K562 (cell line): Measurements from ENCODE around the gene CELF4. TPM values are rescaled to one million over a fixed set of nuclear protein-coding genes. Genes with fewer than 3 reads are reported as not detected.

Experiments
- ATAC-seq: fragments of 200-7000 bp; cut with Tn5 transposase; 3 replicates; pipeline ENCODE4 v1.9.1; 2020; ENCODE audit warnings: moderate library complexity
- BruUV-seq: library from RNA; stranded (reverse); fragments of 400-500 nt; replicated peaks from 2 replicates; lab custom pipeline; 2021; lab: Mats Ljungman, UMichigan
- CTCF ChIA-PET: fragments of 300-600 bp; formaldehyde crosslinking; extraction: SDS; loops from one replicate; lab custom pipeline; 2021; ENCODE audit warnings: low intra/inter-chr PET ratio; lab: Yijun Ruan, JAX
- POLR2A ChIA-PET: fragments of 300-600, 350-650 bp; sonication (Branson Sonifier 250); formaldehyde crosslinking; extraction: SDS; loops from one replicate; lab custom pipeline; 2021; ENCODE audit warnings: antibody characterized with exemption, inconsistent platforms; lab: Yijun Ruan, JAX
- DNase-seq, 4 experiments: peaks; one replicate each; pipeline versions ENCODE4 v3.0.0 to v3.0.0-alpha.2; 2011 to 2018; ENCODE audit warnings: low spot score in 3 of 4, mixed read lengths in 3 of 4; ENCODE audit errors: extremely low read depth in 1 of 4
- FAIRE-seq: peaks from 2 replicates; lab custom pipeline; 2011; peaks lifted over from hg19 to GRCh38; lab: Jason Lieb, UNC
- H2AFZ ChIP-seq: 2 replicates; pipeline ENCODE4 v1.6.0; 2011; ENCODE audit warnings: low read depth, low read length, control low read depth, inconsistent platforms
- H3K27ac ChIP-seq: fragments of 200-600 bp; 3 replicates; pipeline ENCODE4 v1.8.0; 2011; ENCODE audit warnings: low read depth, mild to moderate bottlenecking, control low read depth, inconsistent platforms, low read length, moderate library complexity, mixed read lengths; ENCODE audit errors: extremely low read depth
- H3K27me3 ChIP-seq, 2 experiments: fragments of 300-600 bp in 1 of 2; 2 replicates in 1 of 2; 3 replicates in 1 of 2; pipeline versions ENCODE4 v1.6.0 to v1.8.0; 2011; ENCODE audit warnings: inconsistent platforms in 2 of 2, low read length in 2 of 2, mild to moderate bottlenecking in 1 of 2, mixed read lengths in 1 of 2, moderate library complexity in 1 of 2; ENCODE audit not compliant: control insufficient read depth in 2 of 2, insufficient read depth in 2 of 2
- H3K36me3 ChIP-seq: fragments of 300-600 bp; 3 replicates; pipeline ENCODE4 v1.8.0; 2011; ENCODE audit warnings: mild to moderate bottlenecking, low read length, inconsistent platforms; ENCODE audit not compliant: control insufficient read depth, insufficient read depth
- H3K4me1 ChIP-seq, 2 experiments: fragments of 200-600 bp in 1 of 2; replicated peaks in 1 of 2; 2 replicates in 1 of 2; 3 replicates in 1 of 2; pipeline versions ENCODE4 v1.5.1 to v1.8.0; 2011; ENCODE audit warnings: inconsistent platforms in 2 of 2, low read length in 2 of 2, mild to moderate bottlenecking in 1 of 2, mixed read lengths in 1 of 2, moderate library complexity in 1 of 2; ENCODE audit not compliant: control insufficient read depth in 2 of 2, insufficient read depth in 2 of 2
- H3K4me2 ChIP-seq: 2 replicates; pipeline ENCODE4 v1.6.1; 2011; ENCODE audit warnings: low read length, control low read depth, inconsistent platforms, mixed read lengths; ENCODE audit not compliant: insufficient read depth
- H3K4me3 ChIP-seq: fragments of 200-600 bp; sonication (generic), shearing (Covaris generic); 2 replicates; pipeline ENCODE4 v1.5.1; 2016; ENCODE audit warnings: control low read depth, inconsistent platforms
- H3K79me2 ChIP-seq: fragments of 200-600 bp; 3 replicates; pipeline ENCODE4 v1.8.0; 2011; ENCODE audit warnings: low read length, inconsistent platforms; ENCODE audit not compliant: control insufficient read depth, insufficient read depth
- H3K9ac ChIP-seq, 2 experiments: 2 replicates each; pipeline versions ENCODE4 v1.6.0 to v1.6.1; 2011; ENCODE audit warnings: low read depth in 2 of 2, low read length in 2 of 2, control low read depth in 1 of 2, inconsistent platforms in 1 of 2, mild to moderate bottlenecking in 1 of 2, mixed read lengths in 1 of 2; ENCODE audit not compliant: insufficient read depth in 1 of 2
- H3K9me1 ChIP-seq: one replicate; pipeline ENCODE4 v1.6.0; 2011; ENCODE audit warnings: inconsistent platforms, mild to moderate bottlenecking, low read length, moderate library complexity; ENCODE audit not compliant: control insufficient read depth, insufficient read depth
- H3K9me3 ChIP-seq: replicated peaks from 2 replicates; pipeline ENCODE4 v1.5.1; 2011; ENCODE audit warnings: low read depth, low read length, inconsistent platforms; ENCODE audit not compliant: control insufficient read depth, insufficient read depth
- H4K20me1 ChIP-seq: replicated peaks from 2 replicates; pipeline ENCODE4 v1.6.1; 2011; ENCODE audit warnings: low read length, inconsistent platforms, mixed read lengths; ENCODE audit not compliant: control insufficient read depth, insufficient read depth
- HLTF ChIP-seq: fragments of 450-650 bp; IDR thresholded peaks from 2 replicates; pipeline ENCODE4 v1.6.1; 2016
- ZNF583 ChIP-seq: fragments of 250-450 bp; sonication (Bioruptor Pico); IDR thresholded peaks from 2 replicates; pipeline ENCODE4 v1.4.0; 2020
- ZSCAN32 ChIP-seq: fragments of 450-650 bp; formaldehyde crosslinking; IDR thresholded peaks from 2 replicates; pipeline ENCODE4 v1.4.0; 2020; ENCODE audit warnings: mild to moderate bottlenecking, moderate library complexity
- WGBS: fragments of 100-300 bp; shearing (Covaris generic); methylation state at CpG from one replicate; pipeline ENCODE4 v1.1.6; 2016; ENCODE audit warnings: low coverage, mixed read lengths; ENCODE audit not compliant: insufficient coverage; ENCODE audit errors: missing lambda C conversion rate; 5-methylcytosine and 5-hydroxymethylcytosine counted together
- in situ Hi-C: fragments of 300-500 bp; cut with MboI; formaldehyde crosslinking; loops from 4 replicates; pipeline ENCODE4 v1.15.0; 2018; ENCODE audit warnings: inconsistent platforms, mixed read lengths
- intact Hi-C: fragments of 100-400 bp; cut with micrococcal nuclease; formaldehyde crosslinking; loops from 2 replicates; pipeline ENCODE4 v1.14.2; 2022
- polyA plus RNA-seq, 8 experiments: library from polyadenylated mRNA; depleted of rRNA in 4 of 8; stranded (reverse) in 5 of 8; unstranded in 3 of 8; fragments of >200 nt; fragmentation: Nextera tagmentation in 2 of 8; fragmentation: Illumina TruSeq in 1 of 8; extraction: Ambion mirVana in 2 of 8; extraction: Trizol in 1 of 8; gene quantifications; 2 replicates each; pipeline versions ENCODE4 v1.2.1 to v1.2.3, GENCODE V29; 2011 to 2014; ENCODE audit warnings: inconsistent platforms in 1 of 8, missing spikeins in 1 of 8
- total RNA-seq, 7 experiments: library from RNA; depleted of rRNA in 6 of 7; stranded (reverse); fragments of >200 nt in 6 of 7; fragmentation: Illumina TruSeq in 2 of 7; extraction: Trizol in 2 of 7; gene quantifications; 2 replicates each; pipeline versions ENCODE4 v1.2.1 to v1.2.3, GENCODE V29; 2011 to 2021; ENCODE audit warnings: low replicate concordance in 1 of 7
- TF ChIP-seq, protein P1 (sequence below), 3 experiments: fragments of 200-800 bp in 1 of 3; fragments of 250-450 bp in 1 of 3; fragments of 450-650 bp in 1 of 3; sonication (Bioruptor Pico) in 1 of 3; sonication (Bioruptor generic) in 1 of 3; formaldehyde crosslinking in 1 of 3; IDR thresholded peaks; 2 replicates each; pipeline versions ENCODE4 v1.6.1 to v1.8.0; 2016 to 2022; ENCODE audit warnings: mild to moderate bottlenecking in 2 of 3, missing genetic modification characterization in 2 of 3, missing compliant biosample characterization in 1 of 3, moderate library complexity in 1 of 3
- TF ChIP-seq, protein P2 (sequence below), 2 experiments: fragments of 450-650 bp; IDR thresholded peaks; 2 replicates each; pipeline ENCODE4 v1.6.1; 2016; ENCODE audit warnings: mild to moderate bottlenecking in 2 of 2, borderline replicate concordance in 1 of 2, low read depth in 1 of 2, moderate library complexity in 1 of 2

CELF4 gene
- total and polyA plus RNA-seq, 9 of the 15 experiments (the other 6 are each of a cell fraction or from before 2014, with no cell fraction given): 0.04 to 0.24 (median 0.07) TPM; not detected in 3

DNA sequence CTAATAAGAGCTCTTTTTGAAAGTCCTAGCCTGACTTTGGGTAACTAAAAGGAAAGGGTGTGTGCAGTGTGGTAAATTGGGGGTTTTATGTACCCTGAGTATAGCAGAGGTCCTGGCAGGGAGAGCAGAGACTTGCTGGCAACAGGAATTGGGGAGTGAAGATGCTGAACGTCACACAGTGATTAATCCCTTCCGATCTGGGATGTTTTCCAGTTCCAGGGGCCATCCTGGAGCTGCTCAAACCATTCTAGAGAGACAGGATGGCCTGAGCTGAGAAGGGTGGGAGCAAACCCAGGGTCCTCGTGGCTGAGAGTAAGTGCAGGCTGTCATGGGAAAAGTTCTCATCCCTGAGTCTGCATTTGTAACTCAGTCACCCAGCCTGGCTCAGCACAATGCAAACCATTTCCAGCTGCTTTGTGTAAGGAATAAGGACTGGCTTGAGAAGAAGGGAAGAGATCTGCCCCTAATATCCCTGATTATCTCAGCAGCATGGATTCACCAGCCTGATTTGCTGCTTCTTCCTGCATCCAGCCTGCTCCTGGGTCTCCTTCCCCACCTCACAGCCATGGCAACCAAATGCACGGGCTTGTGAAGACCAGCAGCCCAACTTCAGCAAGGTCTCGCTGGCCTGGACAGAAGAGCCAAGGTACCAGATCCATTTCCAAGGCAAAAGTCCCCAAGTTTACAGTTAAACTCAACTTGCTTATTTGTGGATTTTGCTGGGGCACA is 47.1 kb upstream of the CELF4 start (continued):
- TF ChIP-seq, protein P1, sequence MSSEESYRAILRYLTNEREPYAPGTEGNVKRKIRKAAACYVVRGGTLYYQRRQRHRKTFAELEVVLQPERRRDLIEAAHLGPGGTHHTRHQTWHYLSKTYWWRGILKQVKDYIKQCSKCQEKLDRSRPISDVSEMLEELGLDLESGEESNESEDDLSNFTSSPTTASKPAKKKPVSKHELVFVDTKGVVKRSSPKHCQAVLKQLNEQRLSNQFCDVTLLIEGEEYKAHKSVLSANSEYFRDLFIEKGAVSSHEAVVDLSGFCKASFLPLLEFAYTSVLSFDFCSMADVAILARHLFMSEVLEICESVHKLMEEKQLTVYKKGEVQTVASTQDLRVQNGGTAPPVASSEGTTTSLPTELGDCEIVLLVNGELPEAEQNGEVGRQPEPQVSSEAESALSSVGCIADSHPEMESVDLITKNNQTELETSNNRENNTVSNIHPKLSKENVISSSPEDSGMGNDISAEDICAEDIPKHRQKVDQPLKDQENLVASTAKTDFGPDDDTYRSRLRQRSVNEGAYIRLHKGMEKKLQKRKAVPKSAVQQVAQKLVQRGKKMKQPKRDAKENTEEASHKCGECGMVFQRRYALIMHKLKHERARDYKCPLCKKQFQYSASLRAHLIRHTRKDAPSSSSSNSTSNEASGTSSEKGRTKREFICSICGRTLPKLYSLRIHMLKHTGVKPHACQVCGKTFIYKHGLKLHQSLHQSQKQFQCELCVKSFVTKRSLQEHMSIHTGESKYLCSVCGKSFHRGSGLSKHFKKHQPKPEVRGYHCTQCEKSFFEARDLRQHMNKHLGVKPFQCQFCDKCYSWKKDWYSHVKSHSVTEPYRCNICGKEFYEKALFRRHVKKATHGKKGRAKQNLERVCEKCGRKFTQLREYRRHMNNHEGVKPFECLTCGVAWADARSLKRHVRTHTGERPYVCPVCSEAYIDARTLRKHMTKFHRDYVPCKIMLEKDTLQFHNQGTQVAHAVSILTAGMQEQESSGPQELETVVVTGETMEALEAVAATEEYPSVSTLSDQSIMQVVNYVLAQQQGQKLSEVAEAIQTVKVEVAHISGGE (CRISPR knock-in tag; IDR thresholded peaks at IDR 0.05): no peak
- no peak for TF ChIP-seq ZNF583 (CRISPR knock-in tag)
- TF ChIP-seq, all 486 proteins: peak for 0

DNA sequence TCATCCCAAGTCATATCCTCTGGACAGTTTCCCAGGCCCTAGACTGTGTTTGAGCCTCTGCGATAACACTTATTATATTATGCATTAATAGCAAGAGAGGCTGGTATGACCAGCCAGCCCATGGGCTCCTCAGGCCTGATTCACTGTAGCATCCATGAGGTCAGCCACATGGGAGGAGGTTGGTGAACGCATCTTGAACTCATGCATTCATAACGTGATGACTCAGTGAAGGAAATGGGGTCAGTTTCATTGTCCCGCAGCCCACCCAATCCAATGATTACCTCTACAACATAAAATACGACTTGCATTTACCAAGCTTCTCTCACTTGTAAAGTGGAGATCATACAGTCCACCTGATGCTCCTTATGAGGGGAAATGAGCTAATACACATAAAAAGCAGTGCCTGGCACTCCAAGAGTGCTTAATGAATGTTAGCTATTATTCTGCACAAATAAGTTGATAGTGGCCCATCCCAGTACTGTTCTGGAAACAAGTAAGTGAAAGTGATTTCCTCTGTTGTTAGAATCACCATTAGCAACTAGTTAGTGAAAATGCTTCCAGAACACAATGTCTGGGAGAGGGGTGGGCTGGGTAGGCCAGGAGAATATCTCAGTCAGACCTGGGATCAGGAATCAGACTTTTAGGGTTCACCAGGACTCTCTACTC is 46.1 kb upstream of the CELF4 start:
- in situ Hi-C loops (no loop called here), intact Hi-C loops (no loop called here)
- ATAC-seq (no peak), DNase-seq (no peak), FAIRE-seq (no peak)
- H3K4me2 ChIP-seq: no peak overlapping the region
- H3K9me1 ChIP-seq: no peaks in the 10 kb centered on the region
- H4K20me1 ChIP-seq: no peaks in the 10 kb centered on the region
- H3K27ac ChIP-seq: no peak overlapping the region
- 1% methylated on average over 5 of the region's 5 CpGs for WGBS
- POLR2A ChIA-PET: no interaction called here
- H2AFZ ChIP-seq: no peak overlapping the region
- BruUV-seq: no TSS peak
- no peaks in the 10 kb centered on the region for H3K36me3 ChIP-seq
- H3K4me3 ChIP-seq: no peak overlapping the region
- H3K9me3 ChIP-seq: no peaks in the 10 kb centered on the region
- H3K9ac ChIP-seq: no peak overlapping the region
- H3K79me2 ChIP-seq: no peaks in the 10 kb centered on the region
- CTCF ChIA-PET: no interaction called here
- no peaks in the 10 kb centered on the region for H3K4me1 ChIP-seq
- H3K27me3 ChIP-seq: no peaks in the 10 kb centered on the region; a peak in 1 of 5 replicates
- TF ChIP-seq HLTF (no peak), ZSCAN32 (CRISPR knock-in tag) (no peak)
- TF ChIP-seq, protein P2, sequence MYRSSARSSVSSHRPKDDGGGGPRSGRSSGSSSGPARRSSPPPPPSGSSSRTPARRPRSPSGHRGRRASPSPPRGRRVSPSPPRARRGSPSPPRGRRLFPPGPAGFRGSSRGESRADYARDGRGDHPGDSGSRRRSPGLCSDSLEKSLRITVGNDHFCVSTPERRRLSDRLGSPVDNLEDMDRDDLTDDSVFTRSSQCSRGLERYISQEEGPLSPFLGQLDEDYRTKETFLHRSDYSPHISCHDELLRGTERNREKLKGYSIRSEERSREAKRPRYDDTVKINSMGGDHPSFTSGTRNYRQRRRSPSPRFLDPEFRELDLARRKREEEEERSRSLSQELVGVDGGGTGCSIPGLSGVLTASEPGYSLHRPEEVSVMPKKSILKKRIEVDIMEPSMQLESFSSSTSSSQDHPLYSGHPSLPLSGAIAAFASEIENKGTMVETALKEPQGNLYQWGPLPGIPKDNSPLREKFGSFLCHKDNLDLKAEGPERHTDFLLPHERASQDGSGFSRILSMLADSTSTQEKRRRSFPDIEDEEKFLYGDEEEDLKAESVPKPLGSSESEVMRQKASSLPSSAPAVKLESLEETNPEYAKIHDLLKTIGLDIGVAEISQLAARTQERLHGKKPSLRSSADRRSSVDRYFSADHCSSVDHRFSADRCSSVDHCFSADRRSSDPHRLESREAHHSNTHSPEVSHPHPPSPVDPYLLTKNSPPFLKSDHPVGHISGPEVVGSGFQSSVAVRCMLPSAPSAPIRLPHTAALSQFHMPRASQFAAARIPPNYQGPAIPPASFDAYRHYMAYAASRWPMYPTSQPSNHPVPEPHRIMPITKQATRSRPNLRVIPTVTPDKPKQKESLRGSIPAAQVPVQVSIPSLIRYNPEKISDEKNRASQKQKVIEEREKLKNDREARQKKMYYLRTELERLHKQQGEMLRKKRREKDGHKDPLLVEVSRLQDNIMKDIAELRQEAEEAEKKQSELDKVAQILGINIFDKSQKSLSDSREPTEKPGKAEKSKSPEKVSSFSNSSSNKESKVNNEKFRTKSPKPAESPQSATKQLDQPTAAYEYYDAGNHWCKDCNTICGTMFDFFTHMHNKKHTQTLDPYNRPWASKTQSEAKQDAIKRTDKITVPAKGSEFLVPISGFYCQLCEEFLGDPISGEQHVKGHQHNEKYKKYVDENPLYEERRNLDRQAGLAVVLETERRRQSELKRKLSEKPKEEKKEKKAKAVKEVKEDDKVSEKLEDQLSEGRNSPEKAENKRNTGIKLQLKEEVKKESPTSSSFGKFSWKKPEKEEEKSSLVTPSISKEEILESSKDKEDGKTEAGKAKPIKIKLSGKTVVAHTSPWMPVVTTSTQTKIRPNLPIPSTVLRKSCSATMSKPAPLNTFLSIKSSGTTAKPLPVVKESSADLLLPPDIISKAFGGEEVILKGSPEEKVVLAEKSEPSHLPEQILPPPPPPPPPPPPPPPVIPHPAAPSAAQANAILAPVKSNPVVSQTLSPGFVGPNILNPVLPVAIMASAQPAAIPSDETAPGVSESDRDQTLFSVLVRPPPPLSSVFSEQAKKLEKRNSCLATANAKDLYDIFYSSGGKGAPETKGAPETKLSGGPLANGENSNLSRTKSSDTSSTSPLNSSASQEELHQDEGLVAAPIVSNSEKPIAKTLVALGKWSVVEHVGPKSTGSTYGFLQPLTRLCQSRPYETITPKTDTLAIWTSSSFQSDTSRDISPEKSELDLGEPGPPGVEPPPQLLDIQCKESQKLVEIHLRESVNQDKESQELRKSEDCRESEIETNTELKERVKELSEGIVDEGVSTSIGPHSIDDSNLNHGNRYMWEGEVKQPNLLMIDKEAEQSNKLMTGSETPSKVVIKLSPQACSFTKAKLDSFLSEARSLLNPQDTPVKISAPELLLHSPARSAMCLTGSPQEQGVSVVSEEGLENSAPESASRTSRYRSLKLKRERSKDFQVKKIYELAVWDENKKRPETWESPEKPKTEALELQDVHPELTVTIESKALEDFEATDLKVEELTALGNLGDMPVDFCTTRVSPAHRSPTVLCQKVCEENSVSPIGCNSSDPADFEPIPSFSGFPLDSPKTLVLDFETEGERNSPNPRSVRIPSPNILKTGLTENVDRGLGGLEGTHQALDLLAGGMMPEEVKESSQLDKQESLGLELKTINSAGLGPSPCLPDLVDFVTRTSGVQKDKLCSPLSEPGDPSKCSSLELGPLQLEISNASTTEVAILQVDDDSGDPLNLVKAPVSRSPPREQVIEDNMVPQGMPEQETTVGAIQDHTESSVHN (IDR thresholded peaks at IDR 0.05; ENCODE audit: borderline replicate concordance in 1 of 2, low read depth in 1 of 2): no peak
